ENCODE data around the gene LRRC63. TPM values are rescaled to one million over a fixed set of nuclear protein-coding genes. Genes with fewer than 3 reads are reported as not detected.

The LRRC63 gene
- total RNA-seq, 6 donors from 2014 or later, result 0.33 to 3.1 (median 0.66) TPM; not detected in 1

DNA sequence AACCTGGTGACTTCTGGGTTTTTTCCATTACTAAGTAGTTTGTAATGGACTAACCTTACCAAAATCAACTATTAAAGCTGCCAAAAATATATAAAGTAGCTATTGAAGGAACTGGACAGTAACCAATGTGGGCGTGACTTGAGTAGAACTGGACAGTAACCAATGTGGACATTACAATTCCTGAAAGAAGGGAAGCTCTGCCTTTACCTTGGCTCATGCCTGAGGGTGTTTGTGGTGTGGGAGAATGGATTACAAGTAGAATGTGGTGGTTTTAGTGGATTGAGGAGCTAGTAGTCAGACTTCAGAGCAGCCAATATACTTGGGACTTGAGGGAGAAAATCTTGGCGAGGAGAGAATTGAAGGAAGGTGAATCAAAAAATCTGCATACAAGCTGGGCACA is 17.5 kb downstream of the LRRC63 start:
- Histone ChIP-seq H3K9me3 (no peaks in the 10 kb centered on the region), H3K27ac (no peak overlapping the region), H3K36me3 (no peaks in the 10 kb centered on the region), H3K27me3 (no peaks in the 10 kb centered on the region), H3K4me3 (no peak overlapping the region), H3K4me1 (no peaks in the 10 kb centered on the region)
- 92 to 94% methylated on average over 2 of the region's 2 CpGs for WGBS, 2 donors
- DNase-seq (no peak), ATAC-seq (ENCODE audit: low FRiP score in 2 of 2) (no peak)
- TF ChIP-seq POLR2AphosphoS5 (IDR thresholded peaks at IDR 0.05) (no peak), EP300 (IDR thresholded peaks at IDR 0.05) (no peak), POLR2A (IDR thresholded peaks at IDR 0.05) (no peak), CTCF (IDR thresholded peaks at IDR 0.05) (no peak)

- no peak for TF ChIP-seq POLR2AphosphoS5 (IDR thresholded peaks at IDR 0.05)
- TF ChIP-seq CTCF (IDR thresholded peaks at IDR 0.05), result no peak
- TF ChIP-seq EP300 (IDR thresholded peaks at IDR 0.05), result no peak
- no peak for TF ChIP-seq POLR2A (IDR thresholded peaks at IDR 0.05)
- no peaks in the 10 kb centered on the region for H3K4me1 ChIP-seq
- H3K27ac ChIP-seq, result no peak overlapping the region
- no peak overlapping the region for H3K4me3 ChIP-seq
- H3K27me3 ChIP-seq, result no peaks in the 10 kb centered on the region
- DNase-seq, result no peak
- no peaks in the 10 kb centered on the region for H3K36me3 ChIP-seq
- 82 to 83% methylated on average over 3 of the region's 3 CpGs for WGBS, 2 donors
- ATAC-seq (ENCODE audit: low FRiP score in 2 of 2), result no peak
- H3K9me3 ChIP-seq, result peaks cover 6 to 8% (median 7%) of the 10 kb centered on the region in 4 donors
Measured at GRCh38 chr13:46232281-46232680, 20.6 kb downstream of the LRRC63 start.

DNA sequence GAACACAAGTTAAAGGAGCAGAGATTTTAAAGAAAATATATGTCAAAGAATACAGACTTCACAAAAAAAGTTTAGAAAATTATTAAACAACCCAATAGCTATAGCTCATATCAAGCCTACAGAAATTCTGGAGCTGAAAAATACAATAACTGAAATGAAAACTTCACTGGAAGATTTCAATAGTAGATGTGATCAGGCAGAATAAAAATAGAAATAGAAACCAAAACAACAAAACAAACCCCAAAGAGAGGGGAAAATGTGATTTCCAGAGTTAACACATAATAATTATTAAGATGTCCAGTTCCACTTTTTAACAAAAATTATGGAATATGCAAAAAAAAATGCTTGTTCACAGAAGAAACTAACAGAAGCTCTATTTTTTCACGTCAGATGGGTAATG is 23.6 kb downstream of the LRRC63 start:
- no peak for TF ChIP-seq POLR2A (IDR thresholded peaks at IDR 0.05)
- TF ChIP-seq EP300 (IDR thresholded peaks at IDR 0.05), result no peak
- no peak for TF ChIP-seq CTCF (IDR thresholded peaks at IDR 0.05)
- TF ChIP-seq POLR2AphosphoS5 (IDR thresholded peaks at IDR 0.05), result no peak
- DNase-seq (no peak), ATAC-seq (ENCODE audit: low FRiP score in 2 of 2) (no peak)
- Histone ChIP-seq H3K4me3 (no peak overlapping the region), H3K36me3 (no peaks in the 10 kb centered on the region), H3K4me1 (no peaks in the 10 kb centered on the region), H3K9me3 (peaks cover 6 to 8% (median 7%) of the 10 kb centered on the region in 4 donors), H3K27me3 (no peaks in the 10 kb centered on the region), H3K27ac (no peak overlapping the region)
- 94 to 96% methylated on average over 1 of the region's 1 CpG for WGBS, 2 donors

- Histone ChIP-seq H3K9me3 (no peaks in the 10 kb centered on the region), H3K27me3 (no peaks in the 10 kb centered on the region), H3K4me1 (no peaks in the 10 kb centered on the region), H3K4me3 (no peak overlapping the region), H3K36me3 (no peaks in the 10 kb centered on the region), H3K27ac (no peak overlapping the region)
- ATAC-seq (ENCODE audit: low FRiP score in 2 of 2) (no peak), DNase-seq (no peak)
- TF ChIP-seq EP300 (IDR thresholded peaks at IDR 0.05), result no peak
- TF ChIP-seq POLR2AphosphoS5 (IDR thresholded peaks at IDR 0.05), result no peak
- TF ChIP-seq CTCF (IDR thresholded peaks at IDR 0.05), result no peak
- no peak for TF ChIP-seq POLR2A (IDR thresholded peaks at IDR 0.05)
- WGBS, 2 donors, result 89% methylated on average over 1 of the region's 1 CpG
Measured at GRCh38 chr13:46265292-46265691, 53.6 kb downstream of the LRRC63 start.

DNA sequence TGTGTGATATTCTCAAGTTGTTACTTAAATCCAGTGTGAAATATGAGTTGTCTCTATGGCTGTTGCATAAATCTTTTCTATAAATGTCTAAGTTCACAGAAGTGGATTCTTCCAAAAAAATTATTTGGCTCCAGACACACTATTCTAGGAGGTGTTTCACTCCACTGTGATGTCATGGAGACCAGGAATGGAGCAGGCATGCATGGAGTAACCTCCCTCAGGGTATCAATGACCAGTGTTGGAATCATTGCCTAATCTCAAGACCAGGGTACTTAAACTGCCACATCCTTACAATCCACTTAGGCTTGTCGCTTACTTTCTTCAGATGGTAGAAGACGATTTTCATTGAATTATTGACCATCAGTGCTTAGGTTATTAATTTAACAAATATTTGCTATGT is 55.4 kb downstream of the LRRC63 start:
- DNase-seq (no peak), ATAC-seq (ENCODE audit: low FRiP score in 2 of 2) (no peak)
- Histone ChIP-seq H3K9me3 (no peaks in the 10 kb centered on the region), H3K4me3 (no peak overlapping the region), H3K4me1 (no peaks in the 10 kb centered on the region), H3K27me3 (no peaks in the 10 kb centered on the region), H3K36me3 (no peaks in the 10 kb centered on the region), H3K27ac (no peak overlapping the region)
- TF ChIP-seq POLR2AphosphoS5 (IDR thresholded peaks at IDR 0.05) (no peak), POLR2A (IDR thresholded peaks at IDR 0.05) (no peak), CTCF (IDR thresholded peaks at IDR 0.05) (no peak), EP300 (IDR thresholded peaks at IDR 0.05) (no peak)
- WGBS, 2 donors, result 80 to 92% methylated on average over 2 of the region's 2 CpGs

Data from upper lobe of left lung (tissue), 6 donors.